ENCODE results near the gene GTF3C5.
A peak's percentile ranks its signal among the peaks of the same experiment; 100 is the strongest.
"Not testable (repeated sequence)": the region's sequence is repeated elsewhere in the genome, so short reads cannot be mapped to it uniquely, and the experiment has no call there.

Gene GTF3C5

DNA sequence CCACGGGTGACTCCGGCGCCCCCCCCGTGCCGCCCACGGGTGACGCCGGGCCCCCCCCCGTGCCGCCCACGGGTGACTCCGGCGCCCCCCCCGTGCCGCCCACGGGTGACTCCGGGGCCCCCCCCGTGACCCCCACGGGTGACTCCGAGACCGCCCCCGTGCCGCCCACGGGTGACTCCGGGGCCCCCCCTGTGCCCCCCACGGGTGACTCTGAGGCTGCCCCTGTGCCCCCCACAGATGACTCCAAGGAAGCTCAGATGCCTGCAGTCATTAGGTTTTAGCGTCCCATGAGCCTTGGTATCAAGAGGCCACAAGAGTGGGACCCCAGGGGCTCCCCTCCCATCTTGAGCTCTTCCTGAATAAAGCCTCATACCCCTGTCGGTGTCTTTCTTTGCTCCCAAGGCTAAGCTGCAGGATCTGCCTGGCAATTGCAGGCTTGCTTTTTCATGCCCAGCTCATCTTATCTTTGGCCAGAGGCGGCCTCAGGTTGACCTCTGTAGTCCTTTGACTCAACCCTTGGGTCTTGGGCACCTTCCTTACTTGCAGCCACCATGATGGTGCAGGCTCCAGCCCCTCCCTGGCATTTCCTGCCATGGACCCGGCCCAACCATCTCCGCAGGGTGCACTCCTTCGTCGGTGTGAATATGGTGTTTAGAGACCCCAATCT is 40.8 kb downstream of the GTF3C5 start:
- DNase-seq: no peak

DNA sequence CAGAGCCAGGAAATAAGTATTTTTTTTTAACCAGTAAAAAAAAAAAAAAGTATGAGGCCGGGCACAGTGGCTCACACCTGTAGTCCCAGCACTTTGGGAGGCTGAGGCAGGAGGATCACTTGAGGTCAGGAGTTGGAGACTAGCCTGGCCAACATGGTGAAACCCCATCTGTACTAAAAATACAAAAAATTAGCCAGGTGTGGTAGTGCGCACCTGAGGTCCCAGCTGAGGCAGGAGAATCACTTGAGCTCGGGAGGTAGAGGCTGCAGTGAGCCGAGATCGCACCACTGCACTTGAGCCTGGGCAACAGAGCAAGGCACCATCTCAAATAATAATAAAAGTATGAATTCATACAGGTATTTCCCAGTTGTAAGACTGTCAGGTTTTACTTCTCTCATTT is 41.4 kb downstream of the GTF3C5 start:
- DNase-seq: not testable (repeated sequence)

GRCh38 chr9:133073086-133074014 is 42.6 kb downstream of the GTF3C5 start:
- peak; percentile 95 for DNase-seq

DNA sequence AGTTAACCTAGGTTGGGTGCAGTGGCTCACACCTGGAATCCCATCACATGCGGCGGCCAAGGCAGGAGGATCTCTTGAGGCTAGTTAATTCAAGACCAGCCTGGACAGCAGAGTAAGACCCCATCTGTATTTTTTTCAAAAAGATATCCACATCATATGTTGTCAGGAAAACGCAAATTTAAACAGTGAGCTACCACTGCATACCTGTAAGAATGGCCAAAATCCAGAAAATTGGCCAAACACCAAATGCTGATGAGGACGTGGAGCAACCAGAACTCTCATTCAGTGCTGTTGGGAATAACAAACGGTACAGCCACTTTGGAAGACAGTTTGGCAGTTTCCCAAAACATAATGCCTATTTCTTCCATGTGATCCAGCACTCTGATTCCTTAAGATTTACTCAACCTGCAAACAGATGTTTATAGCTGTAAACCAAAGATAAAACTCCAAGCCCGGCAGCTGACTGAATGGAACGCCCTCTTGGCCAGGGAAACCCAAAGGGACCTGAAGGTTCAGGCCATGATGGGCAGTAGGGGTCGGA is 43.4 kb downstream of the GTF3C5 start:
- no peak for DNase-seq

DNA sequence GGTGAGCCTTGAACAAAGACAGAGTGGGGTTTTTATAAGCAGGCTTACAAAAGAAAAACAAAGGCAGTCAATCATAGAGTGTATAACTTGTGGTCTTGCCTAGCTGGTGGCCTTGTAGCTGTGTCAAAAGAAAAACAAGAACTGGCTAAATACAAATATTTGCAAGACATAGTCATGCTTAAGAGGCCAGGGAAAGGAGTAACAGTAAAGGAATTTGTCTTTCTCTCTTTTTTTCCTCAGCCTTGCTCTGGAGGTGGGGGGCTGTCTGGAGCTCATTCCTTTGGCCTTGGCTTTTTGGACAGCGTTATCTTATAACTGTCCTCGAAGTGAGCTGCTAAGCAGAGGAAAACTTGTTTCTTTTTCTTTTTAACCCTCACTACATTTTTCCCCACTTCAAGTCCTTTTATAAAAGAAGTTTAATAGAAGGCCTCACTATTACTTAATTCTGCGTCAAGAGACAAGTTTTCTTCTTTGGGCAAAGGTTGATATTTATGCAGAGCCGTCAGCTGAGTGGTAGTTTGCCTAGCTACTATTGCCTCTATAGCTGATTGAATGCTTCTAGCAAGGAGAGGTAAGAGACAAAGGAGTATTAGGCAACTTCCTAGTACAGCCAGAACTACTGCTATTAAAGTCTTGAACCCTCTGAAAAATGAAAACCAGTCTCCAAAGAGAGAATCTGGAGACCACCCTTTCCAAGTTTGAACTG is 45.3 kb downstream of the GTF3C5 start:
- DNase-seq: no peak

DNA sequence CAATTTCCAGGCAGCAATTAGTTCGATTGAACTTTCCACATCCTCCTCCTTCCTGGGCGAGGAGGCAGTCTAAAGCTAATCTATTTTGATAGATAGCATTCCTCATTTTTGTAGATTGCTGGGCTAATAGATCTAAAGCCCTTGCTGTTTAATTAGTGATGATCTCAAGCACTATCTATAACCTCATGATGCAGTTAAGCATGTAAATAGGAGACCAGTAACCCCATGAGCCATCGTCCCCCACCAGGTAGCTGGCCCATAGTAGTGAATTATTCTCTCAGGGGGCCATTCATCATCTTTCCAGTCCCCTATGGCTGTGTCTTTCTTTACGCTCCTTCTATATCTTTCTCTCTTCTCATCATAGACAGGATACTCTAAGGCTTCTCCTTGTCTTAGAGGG is 45.9 kb downstream of the GTF3C5 start:
- no peak for DNase-seq

GRCh38 chr9:133078486-133078885 is 47.7 kb downstream of the GTF3C5 start:
- DNase-seq: no peak

- no peak for DNase-seq
Observed at GRCh38 chr9:133080161-133080560, 49.4 kb downstream of the GTF3C5 start.

GRCh38 chr9:133080786-133081779 is 50.3 kb downstream of the GTF3C5 start:
- not testable (repeated sequence) for DNase-seq

DNA sequence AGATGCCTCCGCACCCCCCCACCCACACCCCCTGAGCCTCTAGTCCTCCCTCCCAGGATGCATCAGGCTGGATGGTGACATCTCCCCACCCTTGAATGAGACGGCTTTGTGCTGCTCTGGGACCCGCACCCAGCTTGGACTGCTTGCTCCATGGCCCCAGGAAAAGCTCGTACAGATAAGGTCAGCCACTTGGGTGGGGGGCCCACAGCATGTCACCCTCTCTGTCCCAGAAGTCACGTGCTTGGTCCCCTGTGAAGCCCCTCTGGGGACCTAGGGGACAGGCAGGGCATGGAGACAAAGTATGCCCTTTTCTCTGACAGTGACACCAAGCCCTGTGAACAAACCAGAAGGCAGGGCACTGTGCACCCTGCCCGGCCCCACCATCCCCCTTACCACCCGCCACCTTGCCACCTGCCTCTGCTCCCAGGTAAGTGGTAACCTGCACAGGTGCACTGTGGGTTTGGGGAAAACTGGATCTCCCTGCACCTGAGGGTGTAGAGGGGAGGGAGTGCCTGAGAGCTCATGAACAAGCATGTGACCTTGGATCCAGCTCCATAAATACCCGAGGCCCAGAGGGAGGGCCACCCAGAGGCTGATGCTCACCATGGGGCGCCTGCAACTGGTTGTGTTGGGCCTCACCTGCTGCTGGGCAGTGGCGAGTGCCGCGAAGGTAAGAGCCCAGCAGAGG is 51.3 kb downstream of the GTF3C5 start:
- DNase-seq: not testable (repeated sequence)

DNA sequence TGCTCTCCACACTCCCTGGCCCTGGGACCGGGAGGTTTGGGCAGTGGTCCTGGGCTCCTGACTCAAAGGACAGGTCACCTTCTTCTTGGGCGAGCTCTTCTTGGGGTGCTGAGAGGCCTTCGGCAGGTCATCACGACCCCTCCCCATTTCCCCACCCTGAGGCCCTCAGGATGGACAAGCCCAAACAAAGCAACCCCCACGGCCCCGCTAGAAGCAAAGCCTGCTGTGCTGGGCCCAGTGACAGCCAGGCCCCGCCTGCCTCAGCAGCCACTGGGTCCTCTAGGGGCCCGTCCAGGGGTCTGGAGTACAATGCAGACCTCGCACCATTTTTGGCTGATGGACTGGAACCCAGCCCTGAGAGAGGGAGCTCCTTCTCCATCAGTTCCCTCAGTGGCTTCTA is 52.9 kb downstream of the GTF3C5 start:
- not testable (repeated sequence) for DNase-seq

DNA sequence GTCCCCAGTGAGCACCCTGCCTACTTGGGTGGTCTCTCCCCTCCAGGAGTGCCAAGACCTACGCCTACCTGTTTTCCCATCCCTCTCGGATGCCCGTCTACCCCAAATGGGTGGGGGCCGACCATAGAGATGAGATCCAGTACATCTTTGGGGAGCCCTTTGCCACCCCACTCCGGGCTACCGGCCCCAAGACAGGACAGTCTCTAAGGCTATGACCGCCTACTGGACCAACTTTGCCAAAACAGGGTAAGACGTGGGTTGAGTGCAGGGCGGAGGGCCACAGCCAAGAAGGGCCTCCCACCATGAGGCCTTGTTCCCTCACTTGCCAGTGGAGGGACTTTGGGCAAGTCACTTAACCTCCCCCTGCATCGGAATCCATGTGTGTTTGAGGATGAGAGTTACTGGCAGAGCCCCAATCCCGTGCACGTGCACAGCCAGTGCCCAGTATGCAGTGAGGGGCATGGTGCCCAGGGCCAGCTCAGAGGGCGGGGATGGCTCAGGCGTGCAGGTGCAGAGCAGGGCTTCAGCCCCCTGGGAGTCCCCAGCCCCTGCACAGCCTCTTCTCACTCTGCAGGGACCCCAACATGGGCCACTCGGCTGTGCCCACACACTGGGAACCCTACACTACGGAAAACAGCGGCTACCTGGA is 55.5 kb downstream of the GTF3C5 start:
- not testable (repeated sequence) for DNase-seq

DNA sequence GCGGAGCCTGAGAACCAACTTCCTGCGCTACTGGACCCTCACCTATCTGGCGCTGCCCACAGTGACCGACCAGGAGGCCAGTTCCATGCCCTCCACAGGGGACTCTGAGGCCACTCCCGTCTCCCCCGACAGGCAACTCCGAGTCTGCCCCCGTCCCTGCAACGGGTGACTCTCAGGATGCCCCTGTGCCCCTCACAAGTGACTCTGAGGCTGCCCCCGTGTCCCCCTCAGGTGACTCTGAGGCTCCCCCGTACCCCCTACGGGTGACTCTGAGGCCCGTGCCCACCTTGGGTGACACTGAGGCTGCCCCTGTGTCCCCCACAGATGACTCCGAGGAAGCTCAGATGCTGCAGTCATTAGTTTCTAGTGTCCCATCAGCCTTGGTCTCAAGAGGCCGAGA is 56.1 kb downstream of the GTF3C5 start:
- no peak for DNase-seq

GRCh38 chr9:133087429-133088145 is 56.8 kb downstream of the GTF3C5 start:
- DNase-seq: no peak

GRCh38 chr9:133088146-133088750 is 57.5 kb downstream of the GTF3C5 start:
- DNase-seq: no peak

DNA sequence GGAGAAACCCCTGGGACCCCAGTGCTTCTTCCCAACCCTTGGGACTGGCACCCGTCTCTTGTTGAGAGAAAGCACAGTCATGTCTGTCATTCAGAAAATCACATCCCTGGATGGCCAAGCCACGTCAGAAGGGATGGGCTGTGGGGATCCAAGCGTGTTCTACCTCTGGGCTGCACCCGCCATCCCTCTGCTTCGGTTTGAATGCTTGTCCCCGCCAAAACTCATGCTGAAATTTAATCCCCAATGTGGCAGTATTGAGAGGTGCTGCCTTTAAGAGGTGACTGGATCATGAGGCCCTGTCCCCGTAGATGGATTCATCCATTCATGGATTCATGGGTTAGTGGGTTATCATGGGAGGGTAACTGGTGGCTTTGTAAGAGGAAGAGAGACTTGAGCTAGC is 58.0 kb downstream of the GTF3C5 start:
- DNase-seq: no peak

GRCh38 chr9:133089271-133089671 is 58.5 kb downstream of the GTF3C5 start:
- DNase-seq: no peak

DNA sequence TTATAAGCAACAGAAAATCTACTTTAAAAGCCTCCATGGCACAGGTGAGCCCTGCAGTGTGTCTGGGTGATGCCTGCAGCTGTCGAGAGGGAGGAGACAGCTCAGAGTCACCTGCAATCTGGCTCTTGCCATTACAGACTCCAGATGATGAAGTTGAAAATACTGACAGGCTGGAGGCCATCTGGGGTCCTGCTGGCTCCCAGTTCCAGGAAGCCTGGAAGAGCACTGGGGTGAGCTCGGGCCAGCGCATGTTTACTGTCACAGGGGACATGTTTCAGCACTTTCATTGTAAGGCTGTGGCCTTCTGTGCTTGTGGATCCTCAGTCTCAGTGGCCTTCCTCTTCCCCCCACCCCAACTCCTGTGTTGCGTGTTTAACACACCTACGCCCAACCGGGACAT is 59.4 kb downstream of the GTF3C5 start:
- DNase-seq: no peak

- DNase-seq: no peak
Observed at GRCh38 chr9:133090752-133091385, 60.1 kb downstream of the GTF3C5 start.

All from MV-4-11 (cell line).